Lower lobe of right lung (tissue), 2 donors: ENCODE data around the gene RAD18. TPM values are rescaled to one million over a fixed set of nuclear protein-coding genes. Genes with fewer than 3 reads are reported as not detected.
A peak's percentile ranks its signal among the peaks of the same experiment; 100 is the strongest.

Source experiments
- ATAC-seq, 2 donors: fragments of 200-7000 bp; cut with Tn5 transposase; one replicate each; pipeline ENCODE4 v1.9.1; 2020 to 2022; ENCODE audit warnings: mild to moderate bottlenecking in 2 of 2, moderate library complexity in 2 of 2
- DNase-seq: peaks from one replicate; pipeline ENCODE4 v3.0.0-alpha.2; 2020
- H3K27ac ChIP-seq: fragments of 200-600 bp; one replicate; pipeline ENCODE4 v1.8.0; 2022
- H3K27me3 ChIP-seq: fragments of 200-600 bp; one replicate; pipeline ENCODE4 v1.8.0; 2022; ENCODE audit warnings: low read depth
- H3K36me3 ChIP-seq: fragments of 200-600 bp; one replicate; pipeline ENCODE4 v1.8.0; 2022; ENCODE audit warnings: mild to moderate bottlenecking
- H3K4me1 ChIP-seq: fragments of 200-600 bp; one replicate; pipeline ENCODE4 v1.8.0; 2022
- H3K4me3 ChIP-seq: fragments of 200-600 bp; one replicate; pipeline ENCODE4 v1.8.0; 2022; ENCODE audit warnings: mild to moderate bottlenecking
- H3K9me3 ChIP-seq: fragments of 200-600 bp; one replicate; pipeline ENCODE4 v1.8.0; 2022
- intact Hi-C: fragments of 100-400 bp; cut with DNase I; formaldehyde crosslinking; loops from one replicate; pipeline ENCODE4 v1.11.0; 2022
- total RNA-seq: library from RNA; stranded (reverse); fragmentation: NEBNext Ultra II Directional; extraction: Animal tissue kit (Norgen Biotek cat#: 25700); gene quantifications from one replicate; pipeline ENCODE4 v1.2.1, GENCODE V29; 2021
- TF ChIP-seq, protein P1 (sequence below): fragments of 200-600 bp; IDR thresholded peaks from one replicate; pipeline ENCODE4 v1.8.0; 2022; ENCODE audit warnings: antibody characterized with exemption, mild to moderate bottlenecking
- donor health status: DM: no; HTN: yes; CAD: no; lungs with severe emphysema.

The RAD18 gene
- total RNA-seq, 1 donor from 2014 or later = 12.6 TPM

DNA sequence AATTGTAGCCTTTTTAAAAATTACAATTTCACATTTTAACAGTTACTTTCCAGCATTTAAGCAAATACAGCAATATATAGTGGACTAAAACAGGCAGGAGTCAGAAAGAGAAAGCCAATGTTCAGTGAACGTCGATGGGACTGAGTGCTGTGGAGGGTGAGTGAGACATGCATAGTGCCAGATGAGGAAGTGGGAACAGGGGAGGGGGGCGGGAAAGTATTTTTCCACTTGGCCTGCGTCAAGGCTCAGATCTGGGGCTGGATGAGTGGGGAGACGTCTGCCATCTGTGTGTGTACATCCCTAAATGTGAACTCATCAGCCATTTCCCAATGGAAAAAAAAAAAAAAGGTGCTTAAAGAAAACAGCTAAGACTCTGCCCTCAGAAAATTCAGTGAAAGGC is 19.2 kb upstream of the RAD18 start:
- no peak overlapping the region for H3K4me3 ChIP-seq
- no peak overlapping the region for H3K27ac ChIP-seq
- H3K4me1 ChIP-seq = no peaks in the 10 kb centered on the region
- no peaks in the 10 kb centered on the region for H3K36me3 ChIP-seq
- TF ChIP-seq, protein P1, sequence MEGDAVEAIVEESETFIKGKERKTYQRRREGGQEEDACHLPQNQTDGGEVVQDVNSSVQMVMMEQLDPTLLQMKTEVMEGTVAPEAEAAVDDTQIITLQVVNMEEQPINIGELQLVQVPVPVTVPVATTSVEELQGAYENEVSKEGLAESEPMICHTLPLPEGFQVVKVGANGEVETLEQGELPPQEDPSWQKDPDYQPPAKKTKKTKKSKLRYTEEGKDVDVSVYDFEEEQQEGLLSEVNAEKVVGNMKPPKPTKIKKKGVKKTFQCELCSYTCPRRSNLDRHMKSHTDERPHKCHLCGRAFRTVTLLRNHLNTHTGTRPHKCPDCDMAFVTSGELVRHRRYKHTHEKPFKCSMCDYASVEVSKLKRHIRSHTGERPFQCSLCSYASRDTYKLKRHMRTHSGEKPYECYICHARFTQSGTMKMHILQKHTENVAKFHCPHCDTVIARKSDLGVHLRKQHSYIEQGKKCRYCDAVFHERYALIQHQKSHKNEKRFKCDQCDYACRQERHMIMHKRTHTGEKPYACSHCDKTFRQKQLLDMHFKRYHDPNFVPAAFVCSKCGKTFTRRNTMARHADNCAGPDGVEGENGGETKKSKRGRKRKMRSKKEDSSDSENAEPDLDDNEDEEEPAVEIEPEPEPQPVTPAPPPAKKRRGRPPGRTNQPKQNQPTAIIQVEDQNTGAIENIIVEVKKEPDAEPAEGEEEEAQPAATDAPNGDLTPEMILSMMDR = no peak
- peaks cover 6% of the 10 kb centered on the region for H3K9me3 ChIP-seq
- DNase-seq (no peak), ATAC-seq (no peak)
- peaks cover under 1% of the 10 kb centered on the region for H3K27me3 ChIP-seq
- intact Hi-C loops = loop anchor here (5.0 kb wide), 1 partner anchor 320 kb away; no protein-coding TSS in a partner anchor

DNA sequence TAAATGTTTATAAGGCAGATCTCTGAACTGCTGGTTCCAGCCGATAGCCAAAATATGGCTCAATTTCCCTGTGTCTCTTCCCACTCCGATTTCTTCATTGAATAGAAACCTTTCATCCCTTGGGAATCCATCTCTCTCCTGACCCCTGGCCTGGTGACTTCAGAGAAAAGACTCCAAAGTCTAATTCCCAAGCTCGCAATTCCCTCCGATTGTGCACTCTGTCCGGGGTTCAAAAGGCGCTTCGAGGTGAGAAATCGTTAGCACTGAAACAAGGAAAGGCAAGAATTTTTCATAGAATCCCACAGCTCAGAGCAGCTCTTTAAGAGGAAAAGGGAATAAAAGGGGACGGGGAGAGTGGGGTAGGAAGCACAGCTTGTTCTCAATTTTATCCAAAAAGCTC is 18.4 kb upstream of the RAD18 start:
- Histone ChIP-seq H3K4me3 (no peak overlapping the region), H3K36me3 (no peaks in the 10 kb centered on the region), H3K27ac (no peak overlapping the region), H3K9me3 (peaks cover 6% of the 10 kb centered on the region), H3K4me1 (no peaks in the 10 kb centered on the region), H3K27me3 (peaks cover 8% of the 10 kb centered on the region)
- DNase-seq = no peak
- no peak for ATAC-seq
- TF ChIP-seq, protein P1 = no peak
- intact Hi-C loops = loop anchor here (5.0 kb wide), 1 partner anchor 321 kb away; no protein-coding TSS in a partner anchor

DNA sequence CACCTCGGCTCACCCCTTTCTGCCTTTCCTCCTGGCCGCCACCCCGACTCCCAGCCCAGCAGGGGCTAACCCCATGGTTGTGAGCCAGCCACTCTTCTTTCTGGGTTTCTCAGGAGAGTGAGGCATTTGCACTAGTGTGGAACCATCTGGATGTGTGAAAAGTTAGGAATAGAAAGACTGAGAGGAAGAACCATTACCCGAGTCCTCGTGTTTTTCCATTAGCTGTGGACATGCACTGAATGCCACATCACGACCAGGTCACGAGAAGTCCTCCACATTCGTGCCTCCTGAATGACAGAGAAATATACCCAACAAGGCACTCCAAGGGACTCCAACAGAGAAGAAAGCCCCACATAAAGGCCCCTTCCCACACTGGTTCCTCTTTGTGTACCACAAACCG is 18.0 kb upstream of the RAD18 start:
- intact Hi-C loops = loop anchor here (5.0 kb wide), 1 partner anchor 321 kb away; no protein-coding TSS in a partner anchor
- H3K9me3 ChIP-seq = peaks cover 6% of the 10 kb centered on the region
- ATAC-seq = no peak
- H3K4me3 ChIP-seq = no peak overlapping the region
- H3K27ac ChIP-seq = no peak overlapping the region
- H3K36me3 ChIP-seq = no peaks in the 10 kb centered on the region
- H3K27me3 ChIP-seq = peaks cover 8% of the 10 kb centered on the region
- H3K4me1 ChIP-seq = no peaks in the 10 kb centered on the region
- no peak for DNase-seq
- TF ChIP-seq, protein P1 = no peak

DNA sequence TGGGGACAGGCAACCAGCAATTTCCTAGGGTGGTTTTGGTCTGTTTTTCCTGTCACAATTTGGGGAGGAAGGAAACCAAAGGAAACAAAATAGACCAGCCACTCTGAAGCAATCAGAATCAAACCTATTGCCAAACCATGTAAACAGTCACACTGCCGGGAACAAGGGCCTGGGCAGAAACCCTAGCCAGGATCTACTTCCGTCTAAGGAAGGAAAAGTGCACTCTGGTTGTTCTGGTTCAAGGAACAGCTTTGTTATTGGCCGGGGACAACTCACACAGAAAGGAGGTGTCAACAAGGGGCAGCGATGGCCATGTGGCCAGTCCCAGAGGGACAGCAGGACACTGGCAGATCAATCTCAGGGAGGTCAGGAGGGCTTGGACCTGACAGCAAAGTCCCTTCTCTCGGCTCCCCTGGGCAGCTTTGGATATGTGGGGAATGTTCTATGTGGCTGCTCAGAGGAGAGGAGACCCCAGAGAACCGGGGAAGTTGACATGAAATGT is 17.5 kb upstream of the RAD18 start:
- Histone ChIP-seq H3K9me3 (peaks cover 6% of the 10 kb centered on the region), H3K27ac (no peak overlapping the region), H3K4me3 (no peak overlapping the region), H3K36me3 (no peaks in the 10 kb centered on the region), H3K4me1 (no peaks in the 10 kb centered on the region), H3K27me3 (peaks cover 8% of the 10 kb centered on the region)
- intact Hi-C loops = loop anchor here (5.0 kb wide), 1 partner anchor 321 kb away; no protein-coding TSS in a partner anchor
- DNase-seq (no peak), ATAC-seq (peak in 1 of 2 donors; percentile 55)
- TF ChIP-seq, protein P1 = no peak

DNA sequence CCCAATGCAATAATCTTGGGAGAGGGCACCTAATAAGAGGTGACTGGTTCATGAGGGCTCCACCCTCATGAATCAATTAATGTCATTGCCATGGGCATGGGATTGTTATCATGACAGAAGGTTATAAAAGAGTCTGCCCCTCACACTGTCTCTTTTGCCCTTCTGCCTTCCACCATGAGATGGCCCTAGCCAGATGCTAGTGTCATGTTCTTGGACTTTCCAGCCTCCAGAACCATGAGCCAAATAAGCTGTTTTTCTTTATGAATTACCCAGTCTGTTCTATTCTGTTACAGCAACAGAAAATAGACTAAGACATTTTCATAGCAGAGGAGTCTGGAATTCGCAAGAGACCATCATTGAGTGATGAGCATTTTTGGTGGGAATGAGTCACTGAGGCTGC is 16.0 kb upstream of the RAD18 start:
- TF ChIP-seq, protein P1 = no peak
- Histone ChIP-seq H3K4me1 (no peaks in the 10 kb centered on the region), H3K27me3 (peaks cover 8% of the 10 kb centered on the region), H3K27ac (no peak overlapping the region), H3K9me3 (peaks cover 6% of the 10 kb centered on the region), H3K36me3 (no peaks in the 10 kb centered on the region), H3K4me3 (no peak overlapping the region)
- no peak for ATAC-seq
- intact Hi-C loops = no loop called here
- no peak for DNase-seq
